ENCODE results near the gene ZBTB21. TPM values are rescaled to one million over a fixed set of nuclear protein-coding genes. Genes with fewer than 3 reads are reported as not detected.

ZBTB21 gene
- total RNA-seq, 2 donors from 2014 or later, result 17.3 to 23.1 TPM

- H3K4me3 Mint-ChIP-seq, result peak overlapping the region; percentile 56
- no peaks in the 10 kb centered on the region for H3K9me3 ChIP-seq (ENCODE audit: control insufficient read depth, low read length)
- H3K4me3 ChIP-seq (ENCODE audit: low read length), result no peak overlapping the region
- 94 to 95% methylated on average over 13 to 20 of the region's 20 CpGs for WGBS, 2 experiments (ENCODE audit: insufficient coverage in 1 of 2, insufficient read length in 1 of 2)
- H3K36me3 Mint-ChIP-seq (ENCODE audit: low read depth), result no peaks in the 10 kb centered on the region
- no peak overlapping the region for H3K27ac ChIP-seq (ENCODE audit: low read depth, low read length)
- H3K4me1 Mint-ChIP-seq, result peaks cover 29% of the 10 kb centered on the region
- peaks cover 20% of the 10 kb centered on the region for H3K27me3 ChIP-seq (ENCODE audit: control insufficient read depth, insufficient read depth, low read length, poor library complexity, severe bottlenecking)
- no peaks in the 10 kb centered on the region for H3K9me3 Mint-ChIP-seq
- no peaks in the 10 kb centered on the region for H3K36me3 ChIP-seq (ENCODE audit: control insufficient read depth, insufficient read depth, low read length)
- no peak overlapping the region for H3K27ac Mint-ChIP-seq
- H3K27me3 Mint-ChIP-seq (ENCODE audit: insufficient read depth), result peaks cover 18% of the 10 kb centered on the region
- no peak for TF ChIP-seq CTCF (conservative IDR thresholded peaks at IDR 0.05)
- no peak overlapping the region for H3K9ac ChIP-seq (ENCODE audit: extremely low read depth, low read length, poor library complexity, severe bottlenecking)
- no peak for DNase-seq
- peaks cover 19% of the 10 kb centered on the region for H3K4me1 ChIP-seq (ENCODE audit: control insufficient read depth, insufficient read depth, low read length)
Observed at GRCh38 chr21:41954654-41955499, 55.3 kb downstream of the ZBTB21 start.

- peak; percentile 89 for DNase-seq
- H3K27me3 Mint-ChIP-seq (ENCODE audit: insufficient read depth), result peaks cover 18% of the 10 kb centered on the region
- Histone ChIP-seq H3K36me3 (ENCODE audit: control insufficient read depth, insufficient read depth, low read length) (no peaks in the 10 kb centered on the region), H3K27ac (ENCODE audit: low read depth, low read length) (no peak within 1 kb of the TSS), H3K4me1 (ENCODE audit: control insufficient read depth, insufficient read depth, low read length) (peaks cover 19% of the 10 kb centered on the region), H3K9ac (ENCODE audit: extremely low read depth, low read length, poor library complexity, severe bottlenecking) (peak within 1 kb of the TSS; percentile 30), H3K4me3 (ENCODE audit: low read length) (peak within 1 kb of the TSS; percentile 81), H3K27me3 (ENCODE audit: control insufficient read depth, insufficient read depth, low read length, poor library complexity, severe bottlenecking) (peaks cover 20% of the 10 kb centered on the region), H3K9me3 (ENCODE audit: control insufficient read depth, low read length) (no peaks in the 10 kb centered on the region)
- no peaks in the 10 kb centered on the region for H3K36me3 Mint-ChIP-seq (ENCODE audit: low read depth)
- WGBS, 2 experiments (ENCODE audit: insufficient coverage in 1 of 2, insufficient read length in 1 of 2), result 9 to 24% methylated on average over 13 to 85 of the region's 85 CpGs
- peak; percentile 32 for TF ChIP-seq CTCF (conservative IDR thresholded peaks at IDR 0.05)
- no peaks in the 10 kb centered on the region for H3K9me3 Mint-ChIP-seq
- H3K27ac Mint-ChIP-seq, result no peak within 1 kb of the TSS
- peak within 1 kb of the TSS; percentile 66 for H3K4me3 Mint-ChIP-seq
- peaks cover 29% of the 10 kb centered on the region for H3K4me1 Mint-ChIP-seq
Observed at GRCh38 chr21:41953831-41954653, 56.1 kb downstream of the ZBTB21 start, which contains the start of gene C2CD2. Gene C2CD2, minus strand, starts transcription at chr21:41954018. Its CDS starts 370 bp downstream, at chr21:41953648.

DNA sequence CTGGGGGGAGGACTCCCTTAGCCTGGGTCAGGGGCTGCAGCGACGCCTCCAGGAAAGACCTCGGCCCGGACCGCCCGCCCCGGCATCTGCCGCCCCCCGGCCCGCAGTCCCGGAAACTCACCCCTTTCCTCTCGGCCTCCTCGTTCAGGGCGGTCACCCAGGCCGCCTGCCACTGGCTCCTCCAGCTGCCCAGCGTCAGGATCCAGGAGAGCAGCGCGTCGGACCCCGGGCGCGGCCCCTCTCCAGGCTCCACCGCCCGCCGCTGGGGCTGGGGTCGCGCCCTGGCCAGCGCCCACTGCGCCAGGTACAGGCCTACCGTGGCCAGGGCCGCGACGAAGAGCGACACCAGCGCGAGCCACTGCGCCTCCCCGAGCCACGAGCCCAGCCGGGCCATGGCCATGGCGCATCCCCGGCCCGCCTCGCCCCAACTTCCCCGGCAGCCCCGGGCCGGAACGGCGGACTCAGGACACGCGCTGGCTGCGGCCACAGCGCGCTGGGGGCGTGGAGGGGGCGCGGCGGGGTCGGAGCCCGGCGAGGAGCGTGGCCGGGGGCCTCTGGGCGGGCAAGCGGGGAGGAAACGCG is 56.8 kb downstream of the ZBTB21 start:
- Histone ChIP-seq H3K9me3 (ENCODE audit: control insufficient read depth, low read length) (no peaks in the 10 kb centered on the region), H3K36me3 (ENCODE audit: control insufficient read depth, insufficient read depth, low read length) (no peaks in the 10 kb centered on the region), H3K27ac (ENCODE audit: low read depth, low read length) (no peak overlapping the region), H3K4me3 (ENCODE audit: low read length) (peak overlapping the region; percentile 81), H3K4me1 (ENCODE audit: control insufficient read depth, insufficient read depth, low read length) (peaks cover 19% of the 10 kb centered on the region), H3K9ac (ENCODE audit: extremely low read depth, low read length, poor library complexity, severe bottlenecking) (peak overlapping the region; percentile 30), H3K27me3 (ENCODE audit: control insufficient read depth, insufficient read depth, low read length, poor library complexity, severe bottlenecking) (peaks cover 20% of the 10 kb centered on the region)
- peaks cover 18% of the 10 kb centered on the region for H3K27me3 Mint-ChIP-seq (ENCODE audit: insufficient read depth)
- H3K36me3 Mint-ChIP-seq (ENCODE audit: low read depth), result no peaks in the 10 kb centered on the region
- no peak for TF ChIP-seq CTCF (conservative IDR thresholded peaks at IDR 0.05)
- peak overlapping the region; percentile 66 for H3K4me3 Mint-ChIP-seq
- peak; percentile 72 for DNase-seq
- WGBS, 2 experiments (ENCODE audit: insufficient coverage in 1 of 2, insufficient read length in 1 of 2), result 0 to 1% methylated on average over 5 to 67 of the region's 67 CpGs
- no peak overlapping the region for H3K27ac Mint-ChIP-seq
- H3K9me3 Mint-ChIP-seq, result no peaks in the 10 kb centered on the region
- peaks cover 31% of the 10 kb centered on the region for H3K4me1 Mint-ChIP-seq

All from endodermal cell (in vitro differentiated cells).